Left renal pelvis (tissue), 4 donors: Measurements from ENCODE around the gene ICAM5. TPM values are rescaled to one million over a fixed set of nuclear protein-coding genes. Genes with fewer than 3 reads are reported as not detected.

Experiments
- DNase-seq, 4 donors: peaks; one replicate each; pipeline ENCODE4 v3.0.0-alpha.2; 2013; ENCODE audit warnings: low read depth in 4 of 4, low spot score in 3 of 4
- polyA plus RNA-seq, 4 donors: library from polyadenylated mRNA; unstranded; fragments of 120-200 nt; gene quantifications; one replicate each; pipeline ENCODE4 v1.2.1, GENCODE V29; 2013; ENCODE audit not compliant: insufficient read length in 4 of 4

The ICAM5 gene
- polyA plus RNA-seq, 4 donors, result 0.15 to 0.24 (median 0.22) TPM

- DNase-seq, result no peak
These were observed 1.3 kb downstream of the ICAM5 start for GRCh38 chr19:10290876-10291553.

- no peak for DNase-seq
These were observed 1.9 kb downstream of the ICAM5 start for GRCh38 chr19:10291554-10292205.

- no peak for DNase-seq
These were observed 2.5 kb downstream of the ICAM5 start for GRCh38 chr19:10292206-10292788.

GRCh38 chr19:10292789-10293636 is 3.3 kb downstream of the ICAM5 start:
- DNase-seq, result no peak

- no peak for DNase-seq
These were observed 4.0 kb downstream of the ICAM5 start for GRCh38 chr19:10293637-10294367.

- no peak for DNase-seq
These were observed 4.6 kb downstream of the ICAM5 start for GRCh38 chr19:10294368-10294697.

GRCh38 chr19:10295305-10295846 is 5.6 kb downstream of the ICAM5 start:
- DNase-seq, result no peak

DNA sequence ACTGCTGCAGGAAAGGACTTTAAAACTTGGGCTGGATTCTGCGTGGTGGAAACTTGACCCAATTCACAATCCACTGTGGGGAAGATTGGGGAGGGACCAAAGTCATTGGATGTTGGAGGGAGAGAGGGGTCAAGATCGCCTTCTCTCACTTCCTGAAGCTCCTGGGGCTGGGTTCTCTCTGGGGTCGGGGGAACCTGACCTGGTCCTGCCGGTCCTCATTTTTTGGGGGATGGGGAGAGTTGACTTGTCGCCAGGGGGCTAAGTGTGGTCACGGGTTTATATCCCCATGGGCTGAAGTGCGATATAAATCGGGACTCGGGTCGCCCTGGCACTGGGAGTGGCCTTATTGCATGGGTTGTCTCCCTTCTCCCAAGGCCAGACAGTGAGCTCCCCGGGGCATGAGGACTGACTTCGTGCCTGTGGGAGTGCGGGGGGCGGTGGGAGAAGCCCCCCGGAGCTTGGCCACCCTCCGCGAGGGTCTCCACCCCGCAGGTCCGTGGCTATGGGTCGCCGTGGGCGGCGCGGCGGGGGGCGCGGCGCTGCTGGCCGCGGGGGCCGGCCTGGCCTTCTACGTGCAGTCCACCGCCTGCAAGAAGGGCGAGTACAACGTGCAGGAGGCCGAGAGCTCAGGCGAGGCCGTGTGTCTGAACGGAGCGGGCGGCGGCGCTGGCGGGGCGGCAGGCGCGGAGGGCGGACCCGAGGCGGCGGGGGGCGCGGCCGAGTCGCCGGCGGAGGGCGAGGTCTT is 6.3 kb downstream of the ICAM5 start:
- no peak for DNase-seq

DNA sequence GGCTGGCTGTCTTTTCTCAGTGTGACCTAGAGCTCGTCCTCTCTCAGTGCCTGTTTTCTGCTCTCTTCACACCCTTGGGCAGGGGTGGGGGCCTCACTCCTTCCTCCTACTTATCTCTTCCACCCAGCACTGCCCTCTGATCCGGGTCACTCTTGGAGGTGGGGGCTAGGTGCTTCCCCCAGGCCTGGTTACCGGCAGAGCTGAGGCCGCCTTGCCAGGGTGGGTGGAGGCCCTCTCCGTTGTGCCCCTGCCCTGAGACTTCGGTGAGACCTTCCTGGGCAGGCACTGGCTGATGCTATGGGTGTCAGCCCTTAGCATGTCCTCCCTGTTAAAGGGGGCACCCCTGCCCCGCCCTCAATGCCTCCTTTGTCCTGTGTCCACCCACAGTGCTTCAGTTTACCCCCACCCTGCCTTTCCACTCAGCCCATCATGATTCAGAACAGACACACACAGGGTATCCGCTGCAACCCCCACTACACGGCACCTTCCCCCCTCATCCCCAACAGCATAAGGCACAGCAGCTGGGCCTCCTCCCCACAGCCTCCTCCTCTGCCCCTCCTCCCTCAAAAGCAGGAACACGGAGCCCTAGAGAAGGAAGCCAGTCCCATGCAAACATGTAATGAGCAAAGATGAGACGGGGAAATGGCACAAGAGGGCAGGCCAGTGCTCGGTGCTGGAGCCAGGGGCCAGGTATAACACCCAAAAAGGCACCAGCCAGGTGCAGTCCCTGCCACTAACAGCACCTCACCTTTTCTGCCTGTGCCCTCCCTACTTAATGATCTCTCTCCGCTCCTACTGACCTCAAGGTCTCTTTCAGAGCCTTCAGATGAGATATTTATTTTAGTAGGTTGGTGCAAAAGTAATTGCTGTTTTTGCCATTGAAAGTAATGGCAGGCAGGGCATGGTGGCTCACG is 10.1 kb downstream of the ICAM5 start:
- no peak for DNase-seq

DNA sequence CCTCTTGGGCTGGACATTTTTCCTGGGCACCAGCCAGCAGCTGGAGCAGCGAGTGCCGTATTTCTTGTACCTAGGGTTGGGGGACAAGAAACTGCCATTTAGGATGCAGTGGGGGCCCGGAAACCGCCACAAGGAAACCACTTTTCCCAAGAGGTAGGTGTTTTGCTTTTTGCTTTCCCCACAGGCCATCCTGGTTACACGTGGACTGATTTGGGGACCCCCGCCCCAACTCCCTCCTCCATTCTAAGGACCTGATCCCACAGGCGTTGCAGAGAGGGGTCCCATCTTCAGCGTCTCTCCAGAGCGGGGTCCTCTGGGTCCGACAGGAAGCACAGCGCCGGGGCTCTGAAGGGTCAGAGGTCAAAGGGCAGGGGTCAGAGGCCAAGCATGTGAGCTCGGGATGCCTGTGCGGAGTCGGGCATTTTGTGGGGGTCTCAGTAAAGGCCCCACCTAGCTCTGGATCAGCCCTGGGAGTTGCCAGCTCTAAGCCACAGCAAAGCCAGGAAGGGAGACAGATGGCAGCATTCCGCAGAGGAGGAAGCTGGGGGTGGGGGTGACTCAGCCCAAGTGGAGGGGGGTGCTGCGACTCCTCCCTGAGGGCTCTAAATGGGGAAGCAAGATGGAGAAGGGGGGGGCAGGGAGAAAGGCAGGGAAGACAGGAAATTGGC is 15.5 kb downstream of the ICAM5 start:
- DNase-seq, result no peak

DNA sequence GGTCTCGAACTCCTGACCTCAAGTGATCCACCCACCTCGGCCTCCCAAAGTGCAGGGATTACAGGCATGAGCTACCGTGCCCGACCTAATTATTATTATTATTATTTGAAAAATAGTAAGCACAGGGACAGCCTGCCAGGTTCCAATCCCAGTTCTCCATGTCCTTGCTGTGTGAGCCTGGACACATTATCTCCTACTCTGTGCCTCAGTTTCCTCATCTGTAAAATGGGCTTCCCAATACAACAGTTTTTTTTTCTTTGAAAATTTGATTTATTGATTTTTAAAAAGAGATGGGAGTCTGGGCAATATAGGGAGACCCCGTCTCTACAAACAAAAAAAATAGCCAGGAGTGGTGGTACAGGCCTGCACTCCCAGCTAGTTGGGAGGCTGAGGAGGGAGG is 16.6 kb downstream of the ICAM5 start:
- no peak for DNase-seq

- no peak for DNase-seq
These were observed 19.7 kb downstream of the ICAM5 start, which contains the start of gene ZGLP1 for GRCh38 chr19:10309423-10309822. Gene ZGLP1, minus strand, starts transcription at chr19:10309815.

DNA sequence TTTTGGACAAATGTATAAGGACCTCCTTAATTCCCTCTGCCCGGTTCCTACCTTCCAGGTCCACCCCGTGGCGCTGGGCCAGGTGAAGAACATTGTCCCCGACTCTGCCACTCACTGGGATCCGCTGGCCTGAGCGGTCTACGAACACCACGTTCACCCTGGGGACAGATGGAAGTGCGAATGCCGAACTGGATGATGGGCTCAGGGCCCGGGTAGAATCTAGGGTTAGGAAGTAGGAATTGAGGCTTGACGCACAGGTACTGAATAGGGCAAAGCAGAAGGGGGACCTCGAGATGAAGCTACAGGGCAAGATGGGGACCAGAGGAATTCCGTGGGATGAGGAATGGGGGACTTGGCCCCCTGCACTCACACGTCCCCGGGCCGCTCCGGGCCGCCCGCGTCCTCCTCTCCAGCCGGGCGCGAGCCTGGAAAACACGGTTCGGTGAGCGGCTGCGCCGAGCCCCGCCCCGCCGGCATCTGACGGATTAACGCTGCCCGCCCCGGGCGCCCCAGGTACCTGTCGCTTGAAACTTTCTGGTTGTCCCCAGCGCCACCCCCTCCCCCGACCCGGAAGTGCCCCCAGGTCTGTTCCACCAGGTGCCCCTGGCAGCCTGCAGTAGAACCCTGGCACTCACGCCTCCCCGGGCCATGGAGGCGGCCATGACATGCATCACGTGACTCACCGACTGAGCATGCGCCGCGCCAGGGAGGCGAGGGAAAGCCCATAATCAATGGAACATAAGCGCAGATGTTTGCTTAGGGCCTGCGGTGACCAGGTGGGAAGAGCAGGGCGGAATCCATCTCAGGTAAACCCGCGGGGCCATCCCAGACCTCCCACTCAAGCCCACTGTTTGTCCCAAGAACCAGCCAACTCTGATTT is 25.8 kb downstream of the ICAM5 start, which contains the start of gene FDX2:
FDX2 (minus strand) TSS at position 681 of the 880 bp plus-strand sequence; CDS start at position 662, 19 bp downstream.
- DNase-seq, result no peak

- DNase-seq, result no peak
These were observed 26.7 kb downstream of the ICAM5 start for GRCh38 chr19:10316229-10317044.

DNA sequence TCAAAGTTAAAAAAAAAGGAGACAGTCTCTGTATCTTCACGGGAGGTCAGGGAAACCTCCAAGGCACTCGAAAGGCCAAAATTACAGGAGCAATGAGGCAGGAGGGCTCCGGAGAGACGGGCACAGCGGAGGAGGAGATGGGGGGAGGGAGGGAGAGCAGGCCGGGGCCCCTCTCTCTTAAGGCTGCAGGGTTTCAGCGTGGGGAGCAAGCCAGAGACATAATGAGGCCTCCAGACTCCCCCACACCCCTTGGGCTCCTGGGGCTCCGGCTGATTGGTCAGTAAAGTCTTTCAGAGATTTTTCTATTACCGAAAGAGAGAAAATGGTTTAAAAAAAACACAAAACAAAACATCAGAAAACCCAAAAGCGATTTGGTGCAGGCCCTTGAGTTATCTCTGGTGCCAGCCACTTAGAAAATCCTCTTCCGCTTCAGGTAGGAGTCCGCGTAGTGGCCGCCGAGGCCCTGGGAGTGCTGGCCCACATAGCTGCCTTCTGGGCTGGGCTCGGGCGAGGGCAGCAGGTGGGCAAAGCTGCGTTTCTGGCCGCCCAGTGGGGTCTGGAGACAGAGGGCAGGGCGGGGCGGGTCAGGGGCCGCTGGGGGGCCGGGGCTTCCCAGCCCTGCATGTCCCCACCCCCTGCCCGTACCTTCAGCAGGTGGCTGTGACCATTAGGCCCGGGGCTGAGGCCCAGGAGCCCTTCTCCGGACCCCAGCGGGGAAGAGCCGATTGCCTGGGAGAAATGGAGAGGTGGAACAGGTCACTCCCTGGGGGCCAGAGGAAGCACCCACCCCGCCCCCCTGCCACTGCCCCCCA is 27.5 kb downstream of the ICAM5 start:
- no peak for DNase-seq
